Measurements from ENCODE around the gene ZNF474.
A peak's percentile ranks its signal among the peaks of the same experiment; 100 is the strongest.
"Not testable (repeated sequence)": the region's sequence is repeated elsewhere in the genome, so short reads cannot be mapped to it uniquely, and the experiment has no call there.

Gene ZNF474

DNA sequence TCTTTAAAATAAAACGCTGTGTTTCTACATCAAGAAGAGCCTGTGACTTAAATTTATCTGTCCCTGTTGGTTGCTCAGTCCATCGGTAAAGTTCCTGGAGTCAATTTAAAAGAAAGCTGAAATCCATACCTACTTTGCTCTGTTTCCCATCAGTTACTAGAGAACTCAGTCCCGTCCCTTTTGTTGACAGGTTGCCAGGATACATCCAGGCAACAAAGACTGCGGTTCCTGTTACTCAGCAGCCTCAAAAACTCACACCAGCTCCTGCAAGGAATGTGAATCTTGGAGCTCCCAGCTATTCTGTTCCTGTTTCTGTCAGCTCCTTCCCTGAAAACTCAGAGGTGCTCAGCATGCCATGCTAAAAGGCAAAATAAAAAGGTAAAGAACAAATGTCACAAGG is at the start of gene ZNF474:
Gene ZNF474, plus strand, starts transcription at position 241 of the 400 bp plus-strand sequence. CDS start 22,445 bp downstream, outside the sequence.
- DNase-seq: no peak

DNA sequence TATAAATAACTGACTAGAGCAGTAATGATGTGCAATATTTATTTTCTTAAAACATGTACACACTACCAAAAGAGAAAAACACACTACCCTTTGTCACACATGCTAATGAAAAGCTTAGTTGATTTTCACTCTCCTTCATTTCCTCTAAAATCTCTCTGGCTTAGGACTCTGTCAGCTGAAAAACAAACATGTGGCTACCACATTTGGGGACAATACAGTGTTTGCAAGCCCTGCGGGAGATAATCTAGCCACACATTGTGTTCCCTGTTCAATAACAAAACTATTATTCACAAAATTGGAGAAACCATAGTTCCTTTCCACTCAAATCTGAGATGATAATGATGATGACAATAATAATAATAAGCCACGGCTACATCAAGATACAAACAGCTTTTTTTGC is 47.8 kb upstream of the ZNF474 start:
- DNase-seq: no peak

DNA sequence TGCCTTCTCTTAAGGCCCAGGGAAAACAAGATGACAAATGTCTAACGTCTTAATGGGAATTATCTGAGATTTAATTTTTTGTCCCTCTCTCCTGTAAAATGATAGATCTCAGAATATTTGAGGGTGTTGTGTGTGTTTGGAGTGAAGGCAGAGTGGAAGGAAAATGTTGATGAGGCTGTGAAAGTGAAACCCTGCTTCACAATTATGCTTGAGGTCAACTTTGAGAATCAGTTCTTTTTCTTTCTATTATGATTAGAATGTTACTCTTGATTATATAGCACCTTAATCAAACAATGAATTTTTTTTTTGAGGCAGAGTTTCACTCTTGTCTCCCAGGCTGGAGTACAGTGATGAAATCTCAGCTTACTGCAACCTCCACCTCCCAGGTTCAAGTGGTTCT is 45.8 kb upstream of the ZNF474 start:
- no peak for DNase-seq

DNA sequence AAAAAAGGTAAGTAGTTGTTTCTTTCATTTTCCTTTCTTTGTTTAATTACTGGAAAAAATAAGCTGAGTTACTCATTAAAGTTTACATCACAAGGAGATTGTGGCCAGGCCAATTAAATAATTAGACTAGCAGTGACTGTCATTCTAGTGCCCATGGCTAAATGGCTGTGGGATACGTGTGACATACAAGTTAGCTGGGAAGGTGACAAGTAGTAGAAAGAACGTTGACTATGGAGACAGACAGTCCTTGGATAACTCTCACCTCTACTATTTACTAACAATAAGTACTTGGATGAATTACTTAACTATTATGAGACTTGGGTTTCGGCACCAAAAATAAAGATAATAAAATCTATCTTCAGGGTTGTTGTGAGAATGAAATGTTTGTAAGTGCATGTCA is 44.3 kb upstream of the ZNF474 start:
- DNase-seq: no peak

DNA sequence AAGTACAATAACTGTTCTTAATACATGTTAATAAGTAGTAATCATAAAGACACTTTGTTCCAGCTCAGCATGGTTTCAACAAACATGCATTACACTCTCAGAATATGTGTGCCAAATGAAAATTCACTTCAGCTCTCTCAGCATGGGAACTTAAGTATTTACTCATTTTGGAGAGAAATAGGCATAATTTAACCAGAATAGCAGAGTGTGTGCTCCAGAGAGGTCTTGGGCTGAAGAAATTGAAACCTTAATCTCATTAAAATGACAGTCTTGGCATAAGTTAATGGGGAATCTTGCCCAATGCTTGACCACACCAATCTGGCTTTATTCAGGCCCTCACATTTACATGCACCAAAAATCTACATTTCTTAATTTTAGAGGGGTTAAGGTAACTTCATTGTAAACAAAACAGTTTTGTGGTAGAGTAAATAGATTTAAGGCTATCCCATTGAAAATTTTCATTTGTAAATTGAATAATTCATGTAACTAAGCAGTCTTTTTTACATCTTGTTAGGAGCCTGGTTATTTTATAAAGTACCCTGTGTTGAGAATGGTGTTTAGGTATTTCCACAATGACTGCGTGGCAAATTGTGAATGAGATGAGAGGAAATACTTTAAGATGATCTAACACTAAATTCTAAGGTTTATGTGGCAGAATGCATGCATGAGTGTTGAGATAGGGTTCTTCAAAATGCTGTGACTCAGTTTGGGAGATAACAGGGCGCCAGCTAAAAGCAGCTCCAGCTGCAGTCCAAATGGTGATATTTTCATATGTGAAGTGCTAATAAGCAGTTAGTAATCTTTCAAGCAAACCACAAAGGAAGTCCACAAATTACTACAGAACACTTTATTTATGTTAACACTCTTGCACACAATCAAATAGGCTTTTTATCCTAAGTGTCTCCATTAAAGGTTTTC is 40.0 kb upstream of the ZNF474 start:
- DNase-seq: no peak

DNA sequence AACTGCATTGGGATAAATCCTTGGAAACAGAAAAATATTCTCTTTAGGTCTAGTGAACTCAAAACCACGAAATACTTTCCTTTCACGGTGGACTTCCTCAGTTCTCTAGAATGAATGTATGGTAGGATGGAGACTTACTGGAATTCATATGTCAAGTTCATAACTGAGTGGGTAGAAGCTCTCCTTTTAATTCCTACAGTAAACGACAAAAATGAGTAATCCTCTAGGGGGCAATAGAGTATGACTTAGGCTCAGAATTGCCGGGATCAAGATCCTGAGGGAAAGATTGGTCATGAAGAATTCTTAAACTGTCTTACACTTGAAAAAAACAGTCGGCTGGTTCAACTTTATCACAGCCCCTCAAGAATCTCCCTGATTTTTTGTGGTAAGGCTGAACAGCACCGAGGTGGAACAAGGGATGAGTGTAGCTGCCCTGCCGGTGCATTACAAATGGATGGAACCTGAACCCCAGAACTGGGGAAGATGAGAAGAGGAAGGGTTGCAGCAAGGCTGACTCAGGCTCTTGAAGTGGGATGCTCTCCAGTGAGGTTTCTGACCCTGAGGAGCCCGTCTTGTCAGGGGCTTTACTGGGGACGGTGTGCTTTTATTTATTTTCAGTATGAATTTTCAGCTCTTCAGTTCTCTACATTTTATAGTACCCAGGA is 37.3 kb upstream of the ZNF474 start:
- DNase-seq: no peak

DNA sequence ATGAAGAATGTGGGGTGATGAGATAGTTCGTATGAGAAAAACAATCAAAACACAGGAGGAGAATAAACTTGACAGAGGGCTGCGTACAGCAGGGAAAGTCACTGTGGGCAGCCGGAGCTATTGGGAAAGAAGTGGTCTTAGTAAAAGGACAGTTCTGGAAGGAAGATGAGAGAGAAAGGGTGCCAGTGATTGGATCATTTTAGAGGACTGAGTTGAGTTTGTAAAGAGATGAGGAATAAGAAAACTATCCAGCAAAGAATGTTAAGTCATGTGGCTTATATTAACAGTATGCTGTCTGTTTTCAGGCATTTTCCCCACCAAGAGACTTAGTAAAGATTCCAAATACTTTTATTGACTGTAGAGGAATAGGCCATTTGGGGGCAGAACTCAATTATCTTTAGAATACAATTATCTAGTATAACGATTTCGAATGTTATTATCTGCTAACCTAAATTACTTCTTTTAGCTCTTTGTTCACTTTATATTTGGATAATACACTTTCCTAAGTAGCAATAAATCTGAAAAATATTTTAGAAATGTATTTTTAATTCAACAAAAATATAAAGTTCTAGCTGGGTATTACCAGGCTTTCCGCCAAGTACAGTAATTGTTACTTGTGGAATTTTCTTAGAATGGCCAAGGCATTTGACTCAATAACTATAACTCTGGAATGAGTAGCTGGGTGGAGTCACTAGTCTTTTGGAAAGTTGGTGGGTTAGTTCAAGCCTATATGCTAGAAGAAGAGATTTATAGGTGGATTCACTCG is 35.7 kb upstream of the ZNF474 start:
- DNase-seq: no peak

DNA sequence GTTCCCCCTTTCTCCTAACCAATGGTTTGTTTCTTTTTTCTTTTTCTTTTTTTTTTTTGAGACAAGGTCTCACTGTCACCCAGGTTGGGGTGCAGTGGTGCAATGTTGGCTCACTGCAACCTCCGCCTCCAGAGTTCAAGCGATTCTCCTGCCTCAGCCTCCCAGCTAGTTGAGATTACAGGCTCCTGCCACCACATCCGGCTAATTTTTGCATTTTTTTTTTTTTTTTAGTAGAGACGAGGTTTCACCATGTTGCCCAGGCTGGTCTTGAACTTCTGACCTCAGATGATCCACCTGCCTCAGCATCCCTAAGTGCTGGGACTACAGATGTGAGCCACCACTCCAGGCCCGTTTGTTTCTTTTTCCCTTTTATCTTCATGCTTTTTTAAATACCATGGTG is 35.1 kb upstream of the ZNF474 start:
- DNase-seq: not testable (repeated sequence)

DNA sequence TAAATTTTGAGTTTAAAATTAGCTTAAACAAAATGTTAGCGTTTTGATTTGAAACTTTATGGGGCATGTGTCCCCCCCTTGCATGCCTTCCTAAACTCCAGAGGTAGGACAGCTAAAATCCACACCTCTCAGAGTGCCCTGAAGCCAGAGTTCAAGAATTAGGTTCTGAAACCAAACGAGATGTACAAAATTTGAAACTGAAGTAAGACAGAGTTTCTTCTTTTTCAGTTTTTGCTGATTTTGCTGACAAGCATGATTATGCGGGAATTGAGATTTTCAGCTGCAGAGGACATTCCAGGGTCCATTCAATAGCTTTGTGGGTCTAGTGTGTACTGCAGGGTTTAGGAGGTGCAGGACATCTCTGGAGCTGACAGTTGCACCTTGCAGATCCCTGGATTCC is 34.2 kb upstream of the ZNF474 start:
- no peak for DNase-seq

DNA sequence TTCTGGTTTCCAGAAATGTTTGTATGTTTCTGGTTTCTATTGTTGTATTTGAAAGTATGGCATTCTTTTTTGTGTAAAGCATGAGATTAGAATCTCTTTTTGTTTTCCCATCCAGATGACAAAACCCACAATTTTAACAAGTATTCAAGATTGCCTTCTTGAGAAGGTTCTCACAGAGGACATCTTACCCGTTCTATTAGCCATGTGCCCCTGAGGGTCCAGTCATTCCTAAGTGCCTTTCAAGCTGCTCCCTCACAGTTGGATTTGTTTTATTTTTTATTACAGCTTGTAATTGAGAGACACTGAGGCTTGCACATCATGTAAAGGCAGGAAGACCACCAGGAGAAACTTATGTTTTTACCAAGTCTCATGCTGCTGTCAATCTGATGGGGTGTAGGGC is 32.0 kb upstream of the ZNF474 start:
- DNase-seq: no peak

DNA sequence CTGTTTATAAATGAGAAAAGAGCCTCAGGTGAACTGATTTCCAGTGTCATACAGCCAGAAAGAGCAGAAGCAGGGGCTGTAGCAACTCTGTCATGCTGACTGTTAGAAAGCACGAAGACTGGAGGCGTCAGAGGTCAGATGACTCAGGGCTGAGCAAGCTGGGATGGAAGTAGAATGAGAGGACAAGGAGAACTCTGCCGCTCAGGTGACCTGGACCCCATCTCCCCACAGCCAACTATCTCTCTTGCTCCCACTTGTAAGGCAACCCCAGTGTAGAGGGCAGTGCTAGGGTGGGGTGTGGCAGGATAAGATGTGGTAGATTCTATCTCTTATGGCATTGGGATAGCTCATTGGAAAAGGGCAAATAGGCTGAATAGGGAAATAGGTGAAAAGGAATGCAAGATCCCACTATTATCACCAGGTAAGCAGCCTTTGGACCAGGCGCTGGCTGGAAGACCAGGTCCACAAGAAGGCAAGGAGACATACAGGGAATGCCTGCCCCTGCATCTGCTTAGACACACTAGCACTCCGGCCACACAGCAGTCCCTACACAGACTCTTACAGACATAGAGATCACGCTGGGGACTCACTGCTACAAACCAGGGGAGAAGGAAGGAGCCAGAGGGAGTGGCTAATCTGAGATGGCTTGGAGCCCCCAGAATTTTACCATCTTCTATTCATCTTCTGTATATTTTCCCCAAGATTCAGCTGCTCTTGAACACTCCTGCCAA is 30.1 kb upstream of the ZNF474 start:
- no peak for DNase-seq

DNA sequence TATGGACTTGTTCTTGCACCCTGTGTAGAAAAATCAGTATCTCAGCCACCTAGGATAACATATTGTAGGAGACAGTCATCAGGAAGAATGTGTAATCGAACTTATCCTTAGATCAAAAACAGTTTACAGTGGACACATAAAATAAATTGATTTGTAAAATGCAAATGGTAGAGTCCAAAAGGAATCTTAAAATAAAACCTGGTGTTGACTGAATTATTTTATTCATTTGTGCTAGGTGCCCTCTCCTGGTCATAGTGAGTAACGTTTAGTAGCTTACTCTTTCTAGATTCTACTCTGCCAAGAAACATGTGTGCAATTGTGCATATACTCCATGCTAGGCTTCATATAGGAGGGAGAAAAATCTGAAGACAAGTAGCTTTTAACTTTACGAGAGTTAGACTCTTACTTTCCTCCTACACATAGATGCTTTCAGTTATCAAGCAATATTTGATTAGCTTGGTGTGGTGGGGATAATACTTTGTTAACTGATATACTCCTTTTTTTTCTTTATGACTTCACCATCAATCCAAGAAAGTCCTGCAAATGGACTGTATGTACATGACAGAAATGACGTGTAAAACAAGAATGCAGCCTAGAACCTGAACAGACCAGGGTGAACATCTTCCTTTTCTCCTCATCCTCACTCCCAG is 27.6 kb upstream of the ZNF474 start:
- DNase-seq: peak in 1 of 2 donors; percentile 8

DNA sequence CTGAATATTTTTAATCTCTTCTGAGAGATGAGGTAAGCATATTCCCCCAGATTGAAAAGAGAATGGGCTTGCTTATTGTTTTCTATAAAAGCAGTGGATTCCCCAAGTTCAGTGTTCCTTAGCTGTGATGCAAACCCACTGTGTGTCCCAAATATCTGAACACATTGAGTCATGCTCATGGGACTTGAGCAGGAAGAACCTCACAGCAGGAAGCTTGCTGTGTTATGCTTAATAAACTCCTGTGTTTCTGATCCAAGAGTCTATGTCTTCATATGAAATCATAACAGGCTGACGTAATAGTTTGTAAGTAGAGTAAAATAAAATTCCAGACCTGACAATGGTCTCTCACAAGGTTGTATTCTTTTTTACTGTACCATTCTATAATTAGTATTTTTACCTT is 26.5 kb upstream of the ZNF474 start:
- no peak for DNase-seq

DNA sequence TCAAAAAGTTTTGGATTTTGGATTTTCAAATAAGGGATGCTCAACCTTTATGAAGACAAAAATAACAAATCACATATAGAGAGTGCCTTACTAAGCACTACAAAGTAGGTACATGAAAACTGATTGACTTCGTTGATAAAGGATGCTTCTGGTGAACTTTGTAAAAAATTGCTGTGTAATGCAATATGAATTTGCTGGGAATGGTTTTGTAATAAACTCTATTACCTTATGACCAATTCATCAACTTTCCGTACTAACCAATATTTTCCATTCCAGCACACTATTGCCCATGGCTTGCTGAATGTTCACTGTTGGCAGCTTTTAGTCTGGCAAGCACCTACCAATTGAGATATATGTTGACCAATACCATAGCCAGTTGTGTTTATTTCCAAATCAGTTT is 23.4 kb upstream of the ZNF474 start:
- DNase-seq: no peak

DNA sequence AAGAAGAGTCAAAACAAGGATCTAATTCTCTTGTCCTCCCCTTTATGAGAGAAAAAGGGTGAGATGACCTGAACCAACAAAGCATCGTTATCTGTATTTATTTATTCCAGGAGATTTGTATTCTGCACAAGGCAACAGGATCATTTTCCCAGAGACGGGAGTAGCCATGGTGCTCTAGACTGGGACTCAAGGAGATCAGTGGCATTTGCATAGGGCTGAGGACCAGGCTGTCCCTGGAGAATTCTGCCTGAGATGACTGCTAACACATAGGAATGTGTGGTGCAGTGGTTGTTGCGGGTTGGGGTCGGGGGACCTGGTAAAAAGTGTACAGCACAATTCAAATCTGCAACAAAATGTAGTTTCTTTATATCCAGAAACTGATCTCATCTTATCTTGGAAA is 22.3 kb upstream of the ZNF474 start:
- no peak for DNase-seq

DNA sequence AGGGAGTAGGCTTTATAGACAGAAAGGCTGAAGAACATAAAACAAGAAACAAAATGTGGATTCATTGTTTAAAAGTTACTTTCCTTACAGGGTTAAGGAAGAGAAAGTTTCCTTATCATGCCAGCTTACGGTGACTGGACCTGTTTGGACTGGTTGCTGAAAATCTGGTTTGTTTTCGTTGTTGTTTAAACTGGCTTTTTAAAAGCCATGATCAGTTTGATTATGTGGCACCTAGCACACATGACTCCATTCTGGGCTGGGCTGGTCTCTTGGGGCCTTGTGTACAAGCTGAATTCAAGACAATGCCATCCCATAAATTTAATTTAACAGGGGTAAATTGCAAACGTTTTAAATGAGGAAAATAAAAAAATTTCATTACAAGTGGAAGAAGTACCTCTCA is 18.4 kb upstream of the ZNF474 start:
- no peak for DNase-seq

DNA sequence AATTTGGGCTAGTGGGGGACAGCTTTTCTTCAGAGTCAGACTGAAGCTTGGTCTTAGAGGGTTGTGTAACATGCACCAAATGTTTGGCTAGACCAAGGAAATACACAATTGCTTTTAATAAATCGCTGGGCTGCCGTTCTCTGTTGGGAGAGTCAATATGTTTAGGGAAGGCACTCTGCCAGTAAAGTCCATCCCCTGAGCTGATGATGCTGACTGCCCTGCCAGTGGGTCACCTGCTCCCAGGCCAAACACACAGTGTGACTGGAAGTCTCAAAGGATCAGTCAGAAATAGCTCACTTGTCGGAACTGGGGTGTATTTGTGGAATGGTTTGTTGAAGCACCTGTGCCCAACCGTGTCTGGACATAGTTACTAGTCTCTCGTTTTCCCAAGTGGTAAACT is 17.9 kb upstream of the ZNF474 start:
- DNase-seq: no peak

DNA sequence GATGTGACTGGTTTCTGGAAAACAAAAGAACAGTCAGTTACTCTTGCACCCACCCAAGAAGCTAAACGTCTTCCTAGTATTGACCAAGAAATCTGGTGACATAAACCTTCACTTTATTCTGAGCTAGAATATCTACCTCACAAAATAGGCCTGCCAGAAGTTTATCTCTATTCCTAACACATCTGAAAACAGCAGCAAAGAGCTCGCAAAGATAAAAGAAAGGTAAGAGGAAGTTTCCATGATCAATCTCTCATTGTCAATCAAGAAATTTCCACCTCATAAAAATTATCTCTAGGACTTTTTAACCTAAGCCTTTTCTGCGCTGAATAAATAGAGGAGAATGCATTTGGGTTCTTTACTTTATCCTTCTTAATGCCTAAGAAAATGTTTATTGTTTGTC is 17.3 kb upstream of the ZNF474 start:
- no peak for DNase-seq

DNA sequence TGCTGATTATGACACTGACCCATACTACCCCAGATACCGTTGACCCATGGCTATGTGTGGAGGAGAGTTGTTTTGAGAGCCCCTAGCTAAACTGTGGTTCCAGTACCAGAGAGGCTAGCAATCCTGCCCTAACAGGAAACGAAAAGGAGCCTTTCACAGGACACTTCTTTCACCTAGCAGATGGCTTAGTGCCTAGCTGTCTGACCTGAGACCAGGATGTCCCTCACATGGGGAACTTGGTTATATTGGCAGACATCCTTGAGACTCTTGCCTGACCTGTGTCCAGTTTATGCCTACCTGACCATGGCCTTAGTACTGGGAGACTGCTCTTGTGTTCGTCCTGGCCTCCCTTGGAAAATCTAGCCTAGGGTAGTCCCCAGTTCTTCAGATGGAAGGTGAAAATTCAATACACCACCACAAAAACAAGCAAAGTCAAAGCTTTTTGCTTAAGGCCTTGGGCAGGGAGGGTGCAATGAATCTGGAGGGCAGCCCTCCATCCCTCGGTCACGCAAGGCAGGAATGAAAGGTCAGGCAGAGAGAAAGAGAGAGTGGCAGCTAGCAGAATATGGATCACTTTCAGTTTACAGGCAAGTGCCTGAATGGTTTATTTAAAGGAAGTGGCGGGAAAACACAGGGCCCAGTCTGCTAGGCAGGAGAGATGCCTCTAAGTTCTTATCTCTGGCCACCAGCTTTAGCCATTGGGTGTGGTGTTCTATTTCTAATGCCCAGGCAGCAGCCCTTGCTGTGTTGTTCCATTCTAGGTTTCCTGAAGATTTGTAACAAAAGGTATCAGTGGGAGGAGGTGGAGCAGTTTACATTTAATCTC is 16.4 kb upstream of the ZNF474 start:
- DNase-seq: no peak

DNA sequence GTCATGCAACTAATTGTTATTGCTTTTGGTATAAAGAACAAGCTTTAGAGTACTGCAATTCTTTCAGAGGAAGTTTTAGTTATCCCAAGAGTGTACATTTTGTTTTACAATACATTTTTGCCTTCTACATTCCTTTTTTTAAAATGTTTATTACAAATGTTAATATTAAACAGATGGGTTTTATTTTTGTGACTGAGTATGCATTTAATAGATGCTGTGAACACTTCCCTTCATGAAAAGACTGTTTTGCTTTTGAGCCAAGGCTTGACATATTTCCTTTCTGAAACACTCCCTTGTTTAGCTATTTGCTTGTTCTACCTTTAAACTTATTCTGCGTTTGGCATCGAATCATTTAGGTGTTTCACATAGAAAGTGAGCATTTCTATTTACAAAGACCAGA is 14.8 kb upstream of the ZNF474 start:
- no peak for DNase-seq

DNA sequence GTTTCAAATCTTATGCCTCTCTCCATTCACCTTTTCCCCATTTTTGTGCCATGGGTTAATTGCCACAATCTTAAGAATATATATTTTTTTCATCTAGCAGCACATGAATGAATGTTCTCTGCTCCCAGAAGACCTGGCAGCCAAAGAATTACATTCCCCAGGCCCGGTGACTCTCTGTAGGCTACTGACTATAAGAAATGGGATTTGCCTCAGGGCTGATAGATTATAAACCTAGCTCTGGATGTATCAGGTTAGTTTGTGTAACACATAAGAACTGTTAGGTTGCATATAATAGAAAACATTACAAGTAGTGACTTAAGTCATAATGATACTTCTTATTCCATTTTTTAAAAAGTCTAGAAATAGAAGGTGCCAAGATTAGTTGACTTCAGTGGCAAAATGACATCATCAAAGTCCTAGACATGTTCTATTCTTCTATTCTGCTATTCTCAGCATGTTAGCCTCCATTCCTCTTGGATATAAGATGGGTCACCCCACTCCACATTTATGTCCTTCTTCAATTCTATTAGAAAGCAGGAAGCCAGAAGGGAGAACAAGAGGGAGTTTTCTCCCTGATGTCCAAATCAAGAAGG is 10.9 kb upstream of the ZNF474 start:
- DNase-seq: no peak
